GM12878 (cell line): ENCODE data around the gene MED13L. TPM values are rescaled to one million over a fixed set of nuclear protein-coding genes. Genes with fewer than 3 reads are reported as not detected.

ENCODE experiments used
- ATAC-seq: fragments of 200-7000 bp; cut with Tn5 transposase; 3 replicates; pipeline ENCODE4 v1.9.1; 2020; ENCODE audit warnings: mild to moderate bottlenecking, moderate library complexity
- BruUV-seq: library from RNA; stranded (reverse); fragments of 400-500 nt; replicated peaks from 2 replicates; lab custom pipeline; 2021; lab: Mats Ljungman, UMichigan
- CTCF ChIA-PET: fragments of 300-600 bp; sonication (Branson Sonifier 250); formaldehyde crosslinking; extraction: SDS; loops from one replicate; lab custom pipeline; 2021; ENCODE audit warnings: inconsistent platforms; lab: Yijun Ruan, JAX
- POLR2A ChIA-PET: fragments of 350-600 bp; formaldehyde crosslinking; extraction: SDS; loops from one replicate; lab custom pipeline; 2021; ENCODE audit warnings: inconsistent platforms; lab: Charles Lee
- RAD21 ChIA-PET: fragments of 300-600 bp; sonication (Branson Sonifier 250); formaldehyde crosslinking; loops from one replicate; lab custom pipeline; 2023; ENCODE audit warnings: antibody characterized with exemption; ENCODE audit not compliant: unreplicated experiment; lab: Charles Lee
- SMC1A ChIA-PET: fragments of 300-600 bp; sonication (Branson Sonifier 250); formaldehyde crosslinking; loops from one replicate; lab custom pipeline; 2023; ENCODE audit not compliant: unreplicated experiment, uncharacterized antibody; lab: Charles Lee
- DNase-seq: peaks from one replicate; pipeline ENCODE4 v3.0.0-alpha.2; 2011; ENCODE audit warnings: low read depth, low spot score
- FAIRE-seq: peaks from 3 replicates; lab custom pipeline; 2011; peaks lifted over from hg19 to GRCh38; lab: Jason Lieb, UNC
- H2AFZ ChIP-seq: 2 replicates; pipeline ENCODE4 v1.6.0; 2011; ENCODE audit warnings: low read depth, low read length, control low read depth; ENCODE audit not compliant: control insufficient read depth
- H3K27ac ChIP-seq: 2 replicates; pipeline ENCODE4 v1.5.1; 2011; ENCODE audit warnings: control low read depth; ENCODE audit not compliant: control insufficient read depth, insufficient read depth
- H3K27me3 ChIP-seq, 2 experiments: replicated peaks in 1 of 2; 2 replicates each; pipeline versions ENCODE4 v1.6.0 to v1.6.1; 2011; ENCODE audit warnings: low read length in 1 of 2; ENCODE audit not compliant: control insufficient read depth in 2 of 2, insufficient read depth in 2 of 2
- H3K36me3 ChIP-seq, 2 experiments: 2 replicates each; pipeline ENCODE4 v1.5.1; 2011; ENCODE audit warnings: low read length in 1 of 2; ENCODE audit not compliant: control insufficient read depth in 2 of 2, insufficient read depth in 2 of 2
- H3K4me1 ChIP-seq: 2 replicates; pipeline ENCODE4 v1.6.1; 2011; ENCODE audit warnings: mild to moderate bottlenecking, low read length, moderate library complexity, mixed read lengths; ENCODE audit not compliant: control insufficient read depth, insufficient read depth
- H3K4me2 ChIP-seq: 2 replicates; pipeline ENCODE4 v1.6.0; 2011; ENCODE audit warnings: control low read depth; ENCODE audit not compliant: control insufficient read depth, insufficient read depth
- H3K4me3 ChIP-seq: fragments of 200-600 bp; sonication (generic); 2 replicates; pipeline ENCODE4 v1.5.1; 2016
- H3K79me2 ChIP-seq: 2 replicates; pipeline ENCODE4 v1.6.0; 2011; ENCODE audit warnings: low read length; ENCODE audit not compliant: control insufficient read depth, insufficient read depth
- H3K9ac ChIP-seq: 2 replicates; pipeline ENCODE4 v1.8.0; 2011; ENCODE audit warnings: low read length, control low read depth, mixed read lengths; ENCODE audit not compliant: control insufficient read depth, insufficient read depth
- H3K9me3 ChIP-seq: replicated peaks from 3 replicates; pipeline ENCODE4 v1.5.1; 2011; ENCODE audit warnings: mild to moderate bottlenecking, low read length; ENCODE audit not compliant: control insufficient read depth, insufficient read depth
- H4K20me1 ChIP-seq: 2 replicates; pipeline ENCODE4 v1.6.0; 2011; ENCODE audit not compliant: control insufficient read depth, insufficient read depth
- ASH2L ChIP-seq: fragments of 300-600, 200-600 bp; sonication (generic); IDR thresholded peaks from 2 replicates; pipeline ENCODE4 v1.6.1; 2017; ENCODE audit warnings: low read depth, mild to moderate bottlenecking, borderline replicate concordance
- BACH1 ChIP-seq: fragments of 450-650 bp; IDR thresholded peaks from 2 replicates; pipeline ENCODE4 v1.6.1; 2017; ENCODE audit warnings: mild to moderate bottlenecking, borderline replicate concordance
- CREM ChIP-seq: IDR thresholded peaks from 2 replicates; pipeline ENCODE4 v1.6.1; 2014; ENCODE audit warnings: antibody characterized with exemption, low read depth
- HDAC2 ChIP-seq: fragments of 200-600 bp; sonication (generic); IDR thresholded peaks from 2 replicates; pipeline ENCODE4 v1.6.1; 2017
- PML ChIP-seq: IDR thresholded peaks from 2 replicates; pipeline ENCODE4 v1.6.1; 2012; ENCODE audit warnings: low read length, inconsistent platforms
- POLR2AphosphoS5 ChIP-seq: IDR thresholded peaks from 2 replicates; pipeline ENCODE4 v1.6.1; 2011; ENCODE audit warnings: mild to moderate bottlenecking, low read length, inconsistent platforms
- RAD21 ChIP-seq: IDR thresholded peaks from 2 replicates; pipeline ENCODE4 v1.6.1; 2011; ENCODE audit warnings: mild to moderate bottlenecking, low read depth, low read length, moderate library complexity; ENCODE audit not compliant: insufficient read depth
- REST ChIP-seq: IDR thresholded peaks from 2 replicates; pipeline ENCODE4 v1.6.1; 2012; ENCODE audit warnings: mild to moderate bottlenecking, low read depth, low read length
- TCF3 ChIP-seq: IDR thresholded peaks from 2 replicates; pipeline ENCODE4 v1.6.1; 2012; ENCODE audit warnings: low read depth, mild to moderate bottlenecking, low read length, borderline replicate concordance; ENCODE audit not compliant: insufficient read depth
- ZNF274 ChIP-seq: IDR thresholded peaks from one replicate; pipeline ENCODE4 v1.8.0; 2011; ENCODE audit not compliant: insufficient read length, insufficient read depth
- WGBS: methylation state at CpG from one replicate; pipeline ENCODE4 v1.1.6; 2016; ENCODE audit warnings: low lambda C conversion rate; ENCODE audit not compliant: insufficient replicate concordance, insufficient coverage; ENCODE audit errors: missing lambda C conversion rate; 5-methylcytosine and 5-hydroxymethylcytosine counted together
- in situ Hi-C: fragments of 300-500 bp; cut with MboI; formaldehyde crosslinking; loops from 9 replicates; pipeline ENCODE4 v1.14.3; 2018; ENCODE audit warnings: mixed read lengths
- intact Hi-C: fragments of 100-400 bp; cut with micrococcal nuclease; formaldehyde crosslinking; loops from one replicate; pipeline ENCODE4 v1.14.2; 2022; ENCODE audit not compliant: unreplicated experiment
- polyA plus RNA-seq, 11 experiments: library from polyadenylated mRNA; depleted of rRNA in 4 of 11; unstranded in 6 of 11; stranded (reverse) in 5 of 11; fragments of >200 nt; fragmentation: Nextera tagmentation in 4 of 11; fragmentation: Illumina TruSeq in 1 of 11; extraction: Ambion mirVana in 4 of 11; extraction: Trizol in 1 of 11; gene quantifications; 1 replicate in 1 of 11; 2 replicates in 10 of 11; pipeline versions ENCODE4 v1.2.1 to v1.2.3, GENCODE V29; 2011 to 2016; ENCODE audit warnings: inconsistent platforms in 2 of 11, missing spikeins in 2 of 11, low read depth in 1 of 11
- total RNA-seq, 4 experiments: library from RNA; depleted of rRNA in 3 of 4; stranded (reverse); fragments of >200 nt in 3 of 4; fragmentation: Illumina TruSeq in 1 of 4; extraction: Trizol in 1 of 4; gene quantifications; 2 replicates each; pipeline versions ENCODE4 v1.2.1 to v1.2.3, GENCODE V29; 2013 to 2021
- TF ChIP-seq, protein P1 (sequence below): fragments of 450-650 bp; IDR thresholded peaks from 2 replicates; pipeline ENCODE4 v1.6.1; 2016; ENCODE audit warnings: mild to moderate bottlenecking
- TF ChIP-seq, protein P2 (sequence below): IDR thresholded peaks from 2 replicates; pipeline ENCODE4 v1.6.1; 2011; ENCODE audit warnings: low read depth, mild to moderate bottlenecking, low read length, moderate library complexity, borderline replicate concordance; ENCODE audit errors: extremely low read depth

MED13L gene
- total and polyA plus RNA-seq, 10 of the 15 experiments (the other 5 are each of a cell fraction or from before 2014, with no cell fraction given), result 3.7 to 30.1 (median 9.1) TPM

DNA sequence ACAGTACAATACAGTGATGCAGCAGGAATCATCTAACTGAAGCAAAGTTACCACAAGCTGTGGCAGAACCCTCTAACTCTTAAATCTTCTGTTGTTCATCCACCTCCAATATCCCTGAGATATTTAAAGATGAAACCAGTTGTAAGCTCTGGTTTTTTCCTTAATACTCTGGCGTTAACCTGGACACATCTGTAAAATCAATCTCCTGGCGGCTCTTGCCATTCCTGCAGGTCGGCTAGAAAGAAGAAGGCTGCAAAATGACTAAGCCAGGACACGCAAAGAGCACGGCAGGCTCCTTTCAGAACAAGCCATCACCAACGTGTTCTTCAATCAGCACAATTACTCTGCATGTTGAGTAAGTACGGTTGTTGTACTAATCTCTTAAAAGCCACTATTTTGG, 309.3 kb downstream of the MED13L start (continued):
- no peak for TF ChIP-seq CREM
- TF ChIP-seq, protein P1, sequence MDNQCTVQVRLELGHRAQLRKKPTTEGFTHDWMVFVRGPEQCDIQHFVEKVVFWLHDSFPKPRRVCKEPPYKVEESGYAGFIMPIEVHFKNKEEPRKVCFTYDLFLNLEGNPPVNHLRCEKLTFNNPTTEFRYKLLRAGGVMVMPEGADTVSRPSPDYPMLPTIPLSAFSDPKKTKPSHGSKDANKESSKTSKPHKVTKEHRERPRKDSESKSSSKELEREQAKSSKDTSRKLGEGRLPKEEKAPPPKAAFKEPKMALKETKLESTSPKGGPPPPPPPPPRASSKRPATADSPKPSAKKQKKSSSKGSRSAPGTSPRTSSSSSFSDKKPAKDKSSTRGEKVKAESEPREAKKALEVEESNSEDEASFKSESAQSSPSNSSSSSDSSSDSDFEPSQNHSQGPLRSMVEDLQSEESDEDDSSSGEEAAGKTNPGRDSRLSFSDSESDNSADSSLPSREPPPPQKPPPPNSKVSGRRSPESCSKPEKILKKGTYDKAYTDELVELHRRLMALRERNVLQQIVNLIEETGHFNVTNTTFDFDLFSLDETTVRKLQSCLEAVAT, result no peak
- no peak for TF ChIP-seq HDAC2
- TF ChIP-seq POLR2AphosphoS5, result no peak
- no peak for TF ChIP-seq PML
- TF ChIP-seq REST, result no peak
- TF ChIP-seq, protein P2, sequence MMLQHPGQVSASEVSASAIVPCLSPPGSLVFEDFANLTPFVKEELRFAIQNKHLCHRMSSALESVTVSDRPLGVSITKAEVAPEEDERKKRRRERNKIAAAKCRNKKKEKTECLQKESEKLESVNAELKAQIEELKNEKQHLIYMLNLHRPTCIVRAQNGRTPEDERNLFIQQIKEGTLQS, result no peak
- no peak for TF ChIP-seq RAD21
- TF ChIP-seq, all 136 proteins: peak for 0

GRCh38 chr12:115966376-115966775, 311.1 kb downstream of the MED13L start:
- RAD21 ChIA-PET, result no interaction called here
- Histone ChIP-seq H3K27me3 (no peaks in the 10 kb centered on the region), H4K20me1 (no peaks in the 10 kb centered on the region), H3K4me2 (no peak overlapping the region), H3K9ac (no peak overlapping the region), H3K9me3 (no peaks in the 10 kb centered on the region), H3K4me1 (no peaks in the 10 kb centered on the region), H3K79me2 (no peaks in the 10 kb centered on the region), H2AFZ (no peak overlapping the region), H3K4me3 (no peak overlapping the region), H3K36me3 (peaks cover 0 to 2% of the 10 kb centered on the region in 2 experiments), H3K27ac (no peak overlapping the region)
- FAIRE-seq, result no peak
- in situ Hi-C loops (no loop called here), intact Hi-C loops (no loop called here)
- 96% methylated on average over 4 of the region's 4 CpGs for WGBS
- no peak for ATAC-seq
- CTCF ChIA-PET, result no interaction called here
- SMC1A ChIA-PET, result interaction anchor here (0.6 kb wide), 1 partner anchor 33 kb away, joined by 5 read pairs; no protein-coding TSS in a partner anchor
- no peak for TF ChIP-seq ASH2L
- no peak for TF ChIP-seq TCF3
- TF ChIP-seq BACH1, result no peak
- TF ChIP-seq ZNF274, result no peak
- BruUV-seq, result no TSS peak
- no peak for DNase-seq
- POLR2A ChIA-PET, result no interaction called here
